Activated CD8-positive, alpha-beta memory T cell treated with anti-CD3 and anti-CD28 coated beads for 36 hours (primary cell): Measurements from ENCODE around the gene EXD3. TPM values are rescaled to one million over a fixed set of nuclear protein-coding genes. Genes with fewer than 3 reads are reported as not detected.
"Not testable (repeated sequence)": the region's sequence is repeated elsewhere in the genome, so short reads cannot be mapped to it uniquely, and the experiment has no call there.

Source experiments
- CTCF ChIA-PET: fragments of 350-600 bp; sonication (Branson Sonifier 250); formaldehyde crosslinking; loops from one replicate; lab custom pipeline; 2021; ENCODE audit warnings: antibody characterized with exemption; lab: Charles Lee
- POLR2A ChIA-PET: fragments of 350-600 bp; sonication (Branson Sonifier 250); formaldehyde crosslinking; loops from one replicate; lab custom pipeline; 2021; ENCODE audit warnings: antibody characterized with exemption; lab: Charles Lee
- total RNA-seq, 2 experiments: library from RNA; stranded (reverse); gene quantifications; one replicate each; pipeline ENCODE4 v1.2.3, GENCODE V29; 2021

Gene EXD3
- total RNA-seq, 2 experiments from 2014 or later, result 3.4 to 3.7 TPM

DNA sequence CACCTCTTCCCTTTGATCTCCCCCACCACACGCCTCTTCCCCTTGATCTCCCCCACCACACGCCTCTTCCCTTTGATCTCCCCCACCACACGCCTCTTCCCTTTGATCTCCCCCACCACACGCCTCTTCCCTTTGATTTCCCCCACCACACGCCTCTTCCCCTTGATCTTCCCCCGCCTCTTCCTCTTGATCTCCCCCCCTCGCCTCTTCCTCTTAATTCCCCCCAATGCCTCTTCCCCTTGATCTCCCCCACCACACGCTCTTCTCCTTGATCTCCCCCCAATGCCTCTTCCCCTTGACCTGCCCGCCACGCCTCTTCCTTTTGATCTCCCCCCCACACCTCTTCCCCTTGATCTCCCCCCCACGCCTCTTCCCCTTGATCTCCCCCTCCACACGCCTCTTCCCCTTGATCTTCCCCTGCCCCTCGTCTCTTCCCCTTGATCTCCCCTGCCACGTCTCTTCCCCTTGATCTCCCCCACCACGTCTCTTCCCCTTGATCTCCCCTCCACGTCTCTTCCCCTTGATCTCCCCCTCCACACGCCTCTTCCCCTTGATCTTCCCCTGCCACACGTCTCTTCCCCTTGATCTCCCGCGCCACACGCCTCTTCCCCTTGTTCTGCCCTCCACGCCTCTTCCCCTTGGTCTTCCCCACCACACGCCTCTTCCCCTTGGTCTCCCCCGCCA is 27.7 kb upstream of the EXD3 start:
- POLR2A ChIA-PET, CTCF ChIA-PET: not testable (repeated sequence)

- ChIA-PET POLR2A (no interaction called here), CTCF (interaction anchor here (1.2 kb wide), 1 partner anchor 27 kb away, joined by 3 read pairs; the partner anchor contains the start of genes EXD3 and NOXA1)
Observed at GRCh38 chr9:137449931-137450538, 27.1 kb upstream of the EXD3 start.

DNA sequence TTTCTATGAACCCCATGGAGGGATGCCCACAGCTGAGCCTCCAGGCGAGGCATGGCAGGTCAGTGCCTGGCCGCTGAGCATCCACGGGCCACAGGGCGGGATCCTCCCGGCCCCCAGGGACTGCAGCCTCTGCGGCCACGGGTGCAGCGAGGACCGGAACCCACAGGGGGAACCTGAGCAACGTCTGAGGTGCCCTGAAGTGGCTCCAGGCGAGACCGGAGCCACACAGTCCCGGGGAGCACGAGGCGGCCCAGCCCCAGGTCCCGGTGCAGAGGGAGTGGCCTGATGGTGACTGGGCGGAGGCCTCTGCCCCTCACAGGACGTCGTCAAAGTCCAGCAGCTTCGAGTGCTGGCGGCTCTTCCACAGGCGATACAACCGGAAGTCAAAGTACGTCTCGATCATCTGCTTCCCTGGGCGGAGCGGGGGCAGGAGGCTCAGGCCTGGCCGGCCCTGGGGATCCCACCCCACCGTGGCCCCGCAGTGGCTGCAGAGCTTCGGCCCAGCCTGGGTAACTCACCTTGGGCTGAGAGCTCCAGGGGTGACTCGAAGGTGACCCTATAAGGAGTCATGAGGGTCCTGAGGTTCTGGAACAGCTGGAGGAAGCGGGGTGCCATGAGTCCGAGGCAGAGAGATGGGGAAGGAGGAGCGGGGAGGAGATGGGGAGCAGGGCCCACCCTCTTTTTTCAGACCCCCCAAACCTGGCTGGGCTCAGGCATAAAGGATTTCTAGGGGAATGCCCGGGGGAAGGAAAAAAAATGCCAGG is 26.3 kb upstream of the EXD3 start:
- POLR2A ChIA-PET, result no interaction called here
- CTCF ChIA-PET, result interaction anchor here (1.2 kb wide), 1 partner anchor 26 kb away, joined by 3 read pairs; the partner anchor contains the start of genes EXD3 and NOXA1

- ChIA-PET CTCF (no interaction called here), POLR2A (interaction anchor here (0.6 kb wide), 1 partner anchor 11 kb away, joined by 3 read pairs; the partner anchor contains the start of gene NSMF)
Observed at GRCh38 chr9:137448602-137448962, 25.6 kb upstream of the EXD3 start.

DNA sequence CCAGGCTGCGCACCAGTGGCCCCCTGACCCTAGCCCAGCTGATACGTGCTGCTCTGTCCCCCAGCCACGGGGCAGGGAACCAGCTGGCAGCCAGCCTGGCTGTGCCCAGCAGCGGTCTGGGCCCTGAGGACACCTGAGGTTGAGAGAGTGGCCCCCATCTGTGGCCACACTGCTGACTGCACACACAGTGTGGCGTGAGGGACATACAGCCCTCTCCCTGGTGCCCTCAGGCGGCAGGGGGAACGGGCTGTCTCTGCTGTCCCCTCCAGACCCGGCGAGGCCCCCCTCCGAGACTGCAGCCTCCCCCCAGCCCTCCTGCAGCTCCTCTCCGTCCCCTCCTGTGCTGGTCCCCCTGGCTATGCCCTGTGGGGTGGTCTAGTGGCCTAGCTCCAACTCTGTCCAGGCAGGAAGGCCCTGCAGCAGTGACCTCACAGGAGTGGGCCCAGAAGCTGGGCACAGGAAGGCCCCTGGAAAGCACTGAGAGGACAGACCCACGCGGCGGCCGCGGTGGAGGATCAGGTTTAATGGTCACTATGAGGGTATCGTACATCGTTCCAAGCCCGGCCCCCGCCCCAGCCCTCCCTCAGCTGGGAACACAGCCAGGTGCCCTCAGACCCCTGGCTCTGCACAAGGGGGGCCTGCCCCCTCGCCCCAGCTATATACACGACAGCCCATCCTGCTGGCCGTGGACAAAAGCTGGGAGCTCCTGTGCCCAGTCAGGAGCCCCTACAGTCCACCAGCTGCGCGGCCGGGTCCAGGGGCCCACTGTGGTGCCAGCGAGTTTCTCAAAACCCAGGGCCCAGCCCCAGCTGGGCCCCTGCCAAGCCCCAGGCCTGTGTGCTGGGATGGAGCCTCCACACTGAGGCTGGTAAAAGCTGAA is 25.0 kb upstream of the EXD3 start:
- CTCF ChIA-PET, result interaction anchor here (0.6 kb wide), 1 partner anchor 104 kb away, joined by 3 read pairs; no protein-coding TSS in a partner anchor
- POLR2A ChIA-PET, result interaction anchor here (0.6 kb wide), 1 partner anchor 11 kb away, joined by 3 read pairs; the partner anchor contains the start of gene NSMF

GRCh38 chr9:137446851-137447471 is 24.0 kb upstream of the EXD3 start:
- POLR2A ChIA-PET, result no interaction called here
- CTCF ChIA-PET, result no interaction called here

- POLR2A ChIA-PET, result no interaction called here
- CTCF ChIA-PET, result interaction anchor here (1.1 to 1.5 kb wide), 4 partner anchors 9 to 145 kb away, joined by 3 to 6 read pairs (median 3); no protein-coding TSS in a partner anchor
Observed at GRCh38 chr9:137445930-137446431, 23.0 kb upstream of the EXD3 start.

- CTCF ChIA-PET, result interaction anchor here (0.6 to 1.5 kb wide), 8 partner anchors 10 to 314 kb away, joined by 3 to 6 read pairs (median 3); no protein-coding TSS in a partner anchor
- POLR2A ChIA-PET, result no interaction called here
Observed at GRCh38 chr9:137445275-137445807, 22.4 kb upstream of the EXD3 start.

DNA sequence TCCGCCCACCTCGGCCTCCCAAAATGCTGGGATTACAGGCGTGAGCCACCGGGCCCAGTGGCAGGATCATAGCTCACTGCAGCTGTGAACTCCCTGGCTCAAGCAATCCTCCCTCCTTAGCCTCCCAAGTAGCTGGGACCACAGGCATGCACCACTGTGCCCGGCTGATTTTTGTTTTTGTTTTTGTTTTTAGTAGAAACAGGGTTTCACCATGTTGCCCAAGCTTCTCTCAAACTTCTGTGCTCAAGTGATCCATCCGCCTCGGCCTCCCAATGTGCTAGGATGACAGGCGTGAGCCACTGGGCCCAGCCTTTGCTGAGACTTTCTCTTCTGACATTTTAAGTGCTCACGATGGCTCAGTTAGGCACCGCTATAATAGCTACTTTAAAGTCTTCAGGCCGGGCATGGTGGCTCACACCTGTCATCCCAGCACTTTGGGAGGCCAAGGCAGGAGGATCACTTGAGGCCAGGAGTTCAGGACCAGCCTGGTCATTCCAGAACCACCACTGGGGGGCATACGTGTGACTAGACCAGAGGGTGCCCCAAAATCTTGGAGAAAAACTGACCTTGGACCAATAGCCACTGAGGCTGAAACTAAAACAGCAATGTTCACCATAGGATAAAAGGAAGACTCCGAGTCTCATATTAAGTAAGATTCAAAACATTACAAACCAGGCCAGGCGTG is 21.3 kb upstream of the EXD3 start:
- CTCF ChIA-PET, result interaction anchor here (0.7 to 4.0 kb wide), 6 partner anchors 13 to 142 kb away, joined by 3 to 25 read pairs (median 4); partner anchors contain the start of genes EXD3, MRPL41, NOXA1 and NRARP
- POLR2A ChIA-PET, result no interaction called here

DNA sequence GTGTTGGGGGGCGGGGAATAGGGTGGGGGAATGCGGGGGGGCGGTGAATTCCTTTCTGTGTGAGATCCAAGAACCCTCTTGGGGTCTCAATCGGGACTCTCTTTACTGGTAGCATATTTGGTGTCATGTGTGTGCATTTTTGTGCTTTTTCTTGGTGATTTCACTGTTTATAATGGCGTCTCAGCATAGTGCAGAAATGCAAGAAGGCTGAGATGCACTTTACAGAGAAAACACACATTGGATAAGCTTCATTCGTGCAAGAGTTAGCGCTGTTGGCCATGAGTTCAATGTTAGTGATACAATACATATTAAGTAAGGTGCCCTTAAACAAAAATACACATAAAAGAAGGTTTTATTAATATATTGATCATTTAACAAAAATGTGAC is 19.0 kb upstream of the EXD3 start:
- ChIA-PET CTCF (interaction anchor here (0.6 to 4.0 kb wide), 2 partner anchors 10 to 18 kb away, joined by 3 to 25 read pairs; partner anchors contain the start of genes EXD3 and NOXA1), POLR2A (interaction anchor here (0.8 kb wide), 1 partner anchor 18 kb away, joined by 3 read pairs; no protein-coding TSS in a partner anchor)

- ChIA-PET POLR2A (interaction anchor here (0.8 kb wide), 1 partner anchor 17 kb away, joined by 3 read pairs; no protein-coding TSS in a partner anchor), CTCF (interaction anchor here (4.0 kb wide), 1 partner anchor 18 kb away, joined by 25 read pairs; the partner anchor contains the start of genes EXD3 and NOXA1)
Observed at GRCh38 chr9:137441289-137441934, 18.4 kb upstream of the EXD3 start, which contains the start of gene ENTPD8. Gene ENTPD8, minus strand, starts transcription at chr9:137441357. Its CDS starts 3,072 bp downstream, at chr9:137438285.

DNA sequence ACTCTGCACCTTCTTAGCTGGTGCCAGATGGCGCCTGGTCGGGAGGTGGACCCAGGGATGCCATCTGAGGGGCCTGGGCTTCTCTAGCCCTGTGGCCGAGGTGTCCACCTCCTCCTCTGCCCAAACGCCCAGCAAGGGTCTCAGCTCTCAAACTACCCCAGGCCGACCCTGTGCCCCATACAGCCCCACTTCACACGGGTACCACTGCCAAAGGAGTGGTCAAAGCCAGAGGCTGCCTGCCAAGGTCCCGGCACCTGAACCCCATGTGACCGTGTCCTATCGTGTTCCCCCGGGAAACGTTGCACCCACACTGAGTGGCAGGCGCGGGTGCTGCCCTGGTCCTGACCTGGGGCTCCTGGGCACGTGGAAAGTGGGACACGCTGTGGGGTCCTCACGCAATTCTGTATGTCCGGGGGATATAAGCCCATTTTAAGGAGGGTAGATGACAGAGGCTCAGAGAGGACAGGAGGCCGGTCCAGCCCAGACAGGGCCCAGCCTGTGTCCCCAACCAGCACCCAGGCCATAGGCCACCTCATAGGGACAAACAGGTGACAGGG is 16.3 kb upstream of the EXD3 start:
- ChIA-PET CTCF (no interaction called here), POLR2A (no interaction called here)

- POLR2A ChIA-PET, result no interaction called here
- CTCF ChIA-PET, result no interaction called here
Observed at GRCh38 chr9:137438591-137439157, 15.7 kb upstream of the EXD3 start.

GRCh38 chr9:137437691-137438590 is 15.0 kb upstream of the EXD3 start:
- ChIA-PET CTCF (no interaction called here), POLR2A (no interaction called here)
